ENCODE measurements around the gene GAB2. TPM values are rescaled to one million over a fixed set of nuclear protein-coding genes. Genes with fewer than 3 reads are reported as not detected.
"Not testable (repeated sequence)": the region's sequence is repeated elsewhere in the genome, so short reads cannot be mapped to it uniquely, and the experiment has no call there.

The GAB2 gene, protein sequence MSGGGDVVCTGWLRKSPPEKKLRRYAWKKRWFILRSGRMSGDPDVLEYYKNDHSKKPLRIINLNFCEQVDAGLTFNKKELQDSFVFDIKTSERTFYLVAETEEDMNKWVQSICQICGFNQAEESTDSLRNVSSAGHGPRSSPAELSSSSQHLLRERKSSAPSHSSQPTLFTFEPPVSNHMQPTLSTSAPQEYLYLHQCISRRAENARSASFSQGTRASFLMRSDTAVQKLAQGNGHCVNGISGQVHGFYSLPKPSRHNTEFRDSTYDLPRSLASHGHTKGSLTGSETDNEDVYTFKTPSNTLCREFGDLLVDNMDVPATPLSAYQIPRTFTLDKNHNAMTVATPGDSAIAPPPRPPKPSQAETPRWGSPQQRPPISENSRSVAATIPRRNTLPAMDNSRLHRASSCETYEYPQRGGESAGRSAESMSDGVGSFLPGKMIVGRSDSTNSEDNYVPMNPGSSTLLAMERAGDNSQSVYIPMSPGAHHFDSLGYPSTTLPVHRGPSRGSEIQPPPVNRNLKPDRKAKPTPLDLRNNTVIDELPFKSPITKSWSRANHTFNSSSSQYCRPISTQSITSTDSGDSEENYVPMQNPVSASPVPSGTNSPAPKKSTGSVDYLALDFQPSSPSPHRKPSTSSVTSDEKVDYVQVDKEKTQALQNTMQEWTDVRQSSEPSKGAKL
- 10 to 100 TPM; 16.4 to 26.1 (median 18.2) TPM for polyA plus RNA-seq (ENCODE audit: insufficient read length in 4 of 4)

DNA sequence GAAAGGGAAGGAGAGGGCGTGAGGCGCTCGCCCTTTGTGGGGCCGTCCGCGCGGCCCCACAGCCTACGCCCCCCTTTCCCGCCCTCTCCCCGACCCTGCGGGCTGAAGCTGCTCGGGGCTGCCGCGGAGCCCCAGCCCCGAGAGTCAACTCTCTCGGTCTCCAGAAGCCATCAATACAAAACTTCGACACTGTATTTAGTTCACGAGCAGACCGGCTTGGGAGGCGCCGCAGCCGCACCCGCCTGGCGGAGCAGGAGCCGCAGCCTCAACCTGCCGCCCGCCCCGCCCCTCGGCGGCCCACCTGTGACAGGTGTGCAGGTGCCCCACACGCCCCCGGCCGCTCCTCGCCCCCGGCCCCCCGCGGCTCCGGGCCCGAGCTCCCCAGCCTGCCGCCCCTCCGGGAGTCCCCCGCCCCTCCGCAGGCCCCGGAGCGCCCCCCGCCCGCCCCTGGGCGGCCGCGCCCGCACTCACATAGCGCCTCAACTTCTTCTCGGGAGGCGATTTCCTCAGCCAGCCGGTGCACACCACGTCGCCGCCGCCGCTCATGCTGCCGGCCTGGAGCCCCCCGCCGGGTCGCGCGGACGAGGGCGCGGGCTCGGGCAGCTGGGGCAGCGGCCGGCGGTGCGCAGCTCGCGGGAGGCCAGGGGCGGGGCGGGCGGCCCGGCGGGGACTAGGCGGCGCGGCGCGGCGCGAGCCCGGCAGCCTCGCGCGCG, at the start of gene GAB2:
GAB2 (minus strand) TSS at position 646 of the 713 bp plus-strand sequence; CDS start at position 546, 100 bp downstream.
- DNase-seq (ENCODE audit: low read depth in 4 of 4, low spot score in 3 of 4): peak in 1 of 4 donors; percentile 67

DNA sequence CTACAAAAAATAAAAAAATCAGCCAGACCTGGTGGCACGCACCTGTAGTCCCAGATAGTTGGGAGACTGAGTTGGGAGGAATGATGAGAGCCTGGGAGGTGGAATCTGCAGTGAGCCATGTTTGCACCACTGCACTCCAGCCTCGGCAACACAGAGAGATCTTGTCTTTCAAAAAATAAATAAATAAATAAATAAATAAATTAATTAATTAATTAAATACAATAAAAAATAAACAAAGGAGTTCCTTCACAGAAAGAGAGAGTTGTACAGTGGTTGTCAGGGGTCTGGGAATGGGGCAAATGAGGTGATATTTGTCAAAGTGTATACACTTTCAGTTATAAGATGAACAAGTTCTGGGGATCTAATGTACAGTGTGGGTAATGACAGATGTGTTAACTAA, 49.8 kb upstream of the GAB2 start:
- DNase-seq (ENCODE audit: low read depth in 4 of 4, low spot score in 3 of 4): no peak

DNA sequence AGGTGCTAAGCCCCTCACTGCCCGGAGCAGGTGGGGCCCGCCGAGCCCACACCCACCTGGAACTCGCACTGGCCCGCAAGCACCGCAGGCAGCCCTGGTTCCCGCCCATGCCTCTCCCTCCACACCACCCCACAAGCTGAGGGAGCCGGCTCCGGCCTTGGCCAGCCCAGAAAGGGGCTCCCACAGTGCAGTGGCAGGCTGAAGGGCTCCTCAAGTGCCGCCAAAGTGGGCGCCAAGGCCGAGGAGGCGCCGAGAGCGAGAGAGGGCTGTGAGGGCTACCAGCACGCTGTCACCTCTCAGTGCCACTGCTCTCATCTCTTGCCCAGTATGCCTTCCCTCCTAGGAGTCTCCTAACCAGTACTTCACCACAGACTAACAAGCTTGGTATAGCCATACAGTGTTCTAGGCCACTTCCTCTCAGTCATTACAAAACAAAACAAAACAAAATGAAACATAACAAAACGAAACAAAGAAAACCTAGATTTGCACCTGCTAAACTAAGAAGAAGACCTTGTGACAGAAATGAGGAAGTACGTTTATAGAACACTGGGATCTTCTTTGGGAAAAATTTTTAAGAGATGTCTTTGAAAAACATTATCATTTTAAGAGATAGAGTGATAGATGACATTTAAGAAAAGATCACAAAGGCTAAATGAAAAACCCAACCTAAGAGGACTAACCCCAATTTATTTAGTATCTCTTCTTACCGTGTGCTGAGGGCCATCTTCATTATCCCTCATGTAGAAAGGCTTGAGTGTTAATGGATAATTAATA, 47.7 kb upstream of the GAB2 start:
- no peak for DNase-seq (ENCODE audit: low read depth in 4 of 4, low spot score in 3 of 4)

DNA sequence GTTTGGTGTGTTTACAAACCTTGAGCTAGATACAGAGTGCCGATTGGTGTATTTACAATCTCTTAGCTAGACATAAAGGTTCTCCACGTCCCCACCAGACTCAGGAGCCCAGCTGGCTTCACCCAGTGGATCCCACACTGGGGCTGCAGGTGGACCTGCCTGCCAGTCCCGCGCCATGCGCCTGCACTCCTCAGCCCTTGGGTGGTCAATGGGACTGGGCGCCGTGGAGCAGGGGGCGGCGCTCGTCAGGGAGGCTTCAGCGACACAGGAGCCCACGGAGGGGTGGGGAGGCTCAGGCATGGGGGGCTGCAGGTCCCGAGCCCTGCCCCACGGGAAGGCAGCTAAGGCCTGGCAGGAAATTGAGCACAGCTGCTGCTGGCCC, 47.2 kb upstream of the GAB2 start:
- not testable (repeated sequence) for DNase-seq (ENCODE audit: low read depth in 4 of 4, low spot score in 3 of 4)

DNA sequence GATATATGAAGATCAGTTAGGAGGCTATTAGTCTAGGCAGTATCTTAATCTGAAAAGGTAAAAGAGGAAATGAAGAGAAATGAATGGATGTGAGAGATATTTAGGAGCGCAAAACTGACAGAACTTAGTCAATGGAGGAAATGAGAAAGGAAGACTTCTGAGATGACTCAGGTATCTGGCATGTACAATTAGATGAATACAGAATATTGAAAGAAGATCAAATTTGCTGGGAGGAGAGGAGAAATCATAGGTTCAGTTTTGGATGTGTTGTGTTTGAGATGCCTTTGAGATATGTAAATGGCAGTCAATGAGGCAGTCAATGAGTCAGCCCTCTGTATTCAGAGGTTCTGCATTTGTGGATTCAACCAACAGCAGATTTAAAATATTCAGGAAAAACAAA, 42.9 kb upstream of the GAB2 start:
- no peak for DNase-seq (ENCODE audit: low read depth in 4 of 4, low spot score in 3 of 4)

DNA sequence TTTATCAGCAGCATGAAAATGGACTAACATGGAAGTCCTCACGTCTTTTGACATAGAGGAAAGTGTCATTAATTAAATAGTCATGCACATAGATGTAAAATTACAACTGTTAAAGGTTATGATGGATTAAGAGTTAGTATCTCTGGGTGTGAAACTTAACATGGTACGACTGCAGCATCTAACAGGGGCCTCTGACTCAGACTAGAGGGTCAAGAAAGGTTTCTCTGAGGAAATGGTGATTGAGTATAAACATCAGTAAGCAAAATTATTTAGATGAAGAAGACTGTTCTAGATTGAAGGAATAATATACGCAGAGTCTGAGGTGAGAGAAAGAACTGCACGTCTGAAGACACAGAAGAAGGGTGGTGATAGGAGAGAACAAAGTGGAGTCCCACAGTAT, 42.1 kb upstream of the GAB2 start:
- DNase-seq (ENCODE audit: low read depth in 4 of 4, low spot score in 3 of 4): no peak

DNA sequence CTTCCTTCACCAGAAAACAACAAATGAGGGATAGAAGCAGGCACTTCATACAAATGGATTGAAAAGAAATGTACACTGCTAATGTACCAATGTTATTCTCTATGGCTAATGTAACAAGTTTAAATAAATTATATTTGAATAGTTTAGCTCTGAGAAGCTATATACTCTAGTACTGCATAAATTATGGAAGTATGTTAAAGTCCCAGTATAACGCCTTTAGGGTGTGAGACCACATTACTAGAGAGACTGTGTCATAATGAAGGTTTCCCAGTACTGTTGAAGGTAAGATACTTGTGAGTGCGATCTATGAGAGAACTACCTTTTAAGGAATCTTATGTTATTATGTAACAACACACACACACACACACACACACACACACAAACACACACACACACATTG, 39.8 kb upstream of the GAB2 start:
- DNase-seq (ENCODE audit: low read depth in 4 of 4, low spot score in 3 of 4): no peak

DNA sequence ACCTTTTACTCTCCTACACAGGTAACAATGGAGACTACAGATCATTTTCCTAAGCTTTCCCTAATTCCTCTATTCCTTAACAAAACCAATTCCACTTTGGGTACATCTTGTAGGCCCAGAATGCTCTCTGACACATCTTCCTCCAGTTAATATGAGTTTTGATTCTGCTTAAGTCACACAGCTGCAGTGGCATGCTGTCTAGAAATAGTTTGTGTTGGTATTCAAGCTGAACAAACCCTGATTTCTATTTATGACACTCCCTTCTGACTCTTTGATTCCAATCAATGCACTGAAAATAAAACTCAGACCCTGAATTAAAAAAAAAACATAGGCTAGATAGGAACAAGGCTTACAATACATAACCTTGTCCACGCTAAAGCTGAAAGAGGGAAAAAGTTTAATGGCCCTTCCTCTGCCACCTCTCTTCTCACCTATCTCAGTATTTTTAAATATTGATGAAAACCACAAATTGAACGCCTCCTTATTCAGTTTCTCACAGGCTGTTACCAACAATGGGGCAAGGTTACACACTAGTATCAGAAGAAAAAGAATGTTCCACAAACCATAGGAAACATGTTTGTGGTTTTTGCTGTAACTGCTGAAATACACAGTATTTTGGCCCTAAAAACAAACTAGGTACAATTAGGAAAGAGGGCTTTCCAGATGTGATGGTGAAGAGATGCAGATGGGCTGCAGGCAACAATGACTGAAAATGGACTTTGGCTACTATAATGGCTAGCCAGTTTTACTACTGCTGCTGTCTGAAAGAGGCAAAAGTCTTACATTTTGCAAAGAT, 35.7 kb upstream of the GAB2 start:
- DNase-seq (ENCODE audit: low read depth in 4 of 4, low spot score in 3 of 4): no peak

DNA sequence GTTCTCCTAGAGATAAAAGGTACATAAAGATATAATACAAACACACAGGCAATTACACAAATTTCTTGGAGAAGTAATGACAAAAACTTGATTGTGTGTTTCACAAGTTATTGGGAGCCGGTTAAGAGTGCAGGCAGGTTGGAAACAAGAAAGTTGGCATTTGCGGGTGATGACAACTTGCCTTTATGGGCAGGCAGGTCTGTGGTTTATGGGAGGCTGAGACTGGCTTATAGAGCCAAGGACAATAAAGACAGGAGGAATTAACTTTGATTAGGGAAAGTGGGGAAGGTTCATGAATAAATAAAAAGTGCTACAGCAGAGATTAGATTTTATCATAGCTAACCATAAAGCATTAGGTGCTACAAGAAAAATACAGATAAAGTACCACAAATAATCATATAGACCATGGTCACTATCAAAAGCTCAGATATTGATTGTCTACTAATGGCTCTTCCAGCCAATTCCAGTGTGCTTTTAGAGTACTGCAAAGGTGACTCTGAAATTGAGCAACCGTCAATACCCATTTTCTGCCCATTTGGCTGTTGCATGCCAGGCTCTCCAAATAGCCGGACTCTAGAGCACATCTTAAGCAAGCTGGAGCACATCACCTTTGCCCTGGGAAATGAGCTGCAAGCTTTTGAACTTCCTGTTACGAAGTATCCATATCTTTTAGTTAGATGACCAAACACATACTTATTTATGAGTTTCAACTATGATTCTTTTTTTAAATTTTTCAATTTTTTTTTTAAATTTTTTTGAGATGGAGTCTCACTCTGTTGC, 33.9 kb upstream of the GAB2 start:
- DNase-seq (ENCODE audit: low read depth in 4 of 4, low spot score in 3 of 4): no peak

DNA sequence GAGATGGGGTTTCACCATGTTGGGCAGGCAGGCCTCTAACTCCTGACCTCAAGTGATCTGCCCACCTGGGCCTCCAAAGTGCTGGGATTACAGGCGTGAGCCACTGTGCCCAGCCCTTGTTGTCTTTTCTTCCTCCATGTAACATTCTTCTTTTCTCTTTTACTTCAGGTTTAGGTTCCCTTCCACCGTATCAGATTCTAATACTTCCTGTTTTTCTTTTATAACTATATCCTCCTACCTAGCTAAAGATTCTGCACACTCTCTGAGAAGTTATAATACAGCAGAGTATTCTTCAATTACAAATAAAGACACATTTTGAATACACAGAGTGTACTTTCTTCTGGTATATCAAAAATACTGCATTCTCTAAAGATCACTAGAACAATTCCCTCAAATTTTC, 33.2 kb upstream of the GAB2 start:
- DNase-seq (ENCODE audit: low read depth in 4 of 4, low spot score in 3 of 4): no peak

DNA sequence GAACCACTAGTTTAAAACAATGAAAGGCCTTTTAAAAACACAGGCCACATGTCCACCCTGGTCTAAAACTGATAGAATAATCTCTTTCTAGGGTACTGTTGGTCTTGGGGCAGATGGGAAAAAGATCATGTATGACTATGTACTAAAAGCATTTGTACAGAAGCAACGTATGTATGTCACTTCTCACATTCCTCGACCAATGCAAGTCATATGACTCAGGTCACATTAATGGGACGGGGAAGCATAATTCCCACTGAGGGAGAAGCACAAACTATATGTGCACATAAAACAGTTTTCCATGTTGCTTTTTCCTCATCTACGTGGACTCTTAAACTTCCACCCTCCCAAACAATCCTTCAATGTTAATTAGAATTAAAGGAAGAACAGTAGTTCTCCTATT, 32.2 kb upstream of the GAB2 start:
- no peak for DNase-seq (ENCODE audit: low read depth in 4 of 4, low spot score in 3 of 4)

DNA sequence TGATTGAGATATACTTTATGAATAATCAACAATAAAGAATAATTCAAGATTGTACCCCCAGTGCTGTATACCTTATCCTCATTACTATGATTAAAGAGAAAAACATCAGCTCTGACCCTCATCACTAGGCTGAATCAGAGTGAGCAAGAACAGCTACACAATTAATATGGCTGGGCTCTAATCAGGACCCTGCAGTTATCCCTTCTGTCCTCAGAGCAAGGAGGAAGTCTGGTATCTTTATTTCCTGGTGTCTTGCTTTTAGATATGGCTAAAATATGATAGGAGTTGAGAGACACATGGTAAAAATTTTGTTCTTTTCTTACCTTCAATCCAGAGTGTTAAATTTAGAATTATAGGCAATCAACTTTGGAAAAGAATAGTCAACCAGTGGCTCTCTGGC, 28.6 kb upstream of the GAB2 start:
- no peak for DNase-seq (ENCODE audit: low read depth in 4 of 4, low spot score in 3 of 4)

DNA sequence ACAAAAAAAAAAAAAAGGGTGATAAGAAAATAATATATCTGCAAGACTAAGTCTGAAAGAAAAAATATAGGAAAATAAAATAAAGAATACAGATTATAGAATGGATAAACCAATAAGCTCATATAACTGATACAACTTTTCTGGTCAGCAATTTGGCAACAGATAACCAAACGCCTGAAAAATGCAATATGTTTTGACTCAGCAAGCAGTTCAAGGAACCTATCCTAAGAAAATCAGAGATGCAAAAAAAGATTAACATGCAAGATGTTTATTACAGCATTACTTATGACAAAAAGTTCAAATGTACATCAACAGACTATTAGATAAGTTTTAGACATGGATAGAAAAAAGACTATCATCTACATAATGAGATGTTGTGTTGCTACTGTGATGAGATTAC, 27.1 kb upstream of the GAB2 start:
- no peak for DNase-seq (ENCODE audit: low read depth in 4 of 4, low spot score in 3 of 4)

DNA sequence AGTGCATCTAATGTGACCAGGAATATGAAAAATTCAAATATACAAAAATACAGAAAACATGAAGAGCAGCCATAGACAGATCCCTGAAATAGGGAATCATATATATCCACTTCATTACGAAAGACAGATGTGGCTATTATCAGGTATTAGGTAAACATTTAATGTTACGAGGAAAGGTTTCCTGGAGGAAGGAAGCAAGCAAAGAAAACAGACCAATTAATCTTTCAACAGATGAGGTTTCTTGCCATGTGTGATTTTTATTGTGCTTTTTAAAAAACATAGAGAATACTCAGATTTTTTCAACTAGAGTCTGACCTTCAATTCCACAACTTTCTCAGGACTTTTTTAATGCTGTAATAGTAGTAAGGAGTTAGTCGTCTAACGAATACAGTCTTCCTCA, 24.3 kb upstream of the GAB2 start:
- no peak for DNase-seq (ENCODE audit: low read depth in 4 of 4, low spot score in 3 of 4)

DNA sequence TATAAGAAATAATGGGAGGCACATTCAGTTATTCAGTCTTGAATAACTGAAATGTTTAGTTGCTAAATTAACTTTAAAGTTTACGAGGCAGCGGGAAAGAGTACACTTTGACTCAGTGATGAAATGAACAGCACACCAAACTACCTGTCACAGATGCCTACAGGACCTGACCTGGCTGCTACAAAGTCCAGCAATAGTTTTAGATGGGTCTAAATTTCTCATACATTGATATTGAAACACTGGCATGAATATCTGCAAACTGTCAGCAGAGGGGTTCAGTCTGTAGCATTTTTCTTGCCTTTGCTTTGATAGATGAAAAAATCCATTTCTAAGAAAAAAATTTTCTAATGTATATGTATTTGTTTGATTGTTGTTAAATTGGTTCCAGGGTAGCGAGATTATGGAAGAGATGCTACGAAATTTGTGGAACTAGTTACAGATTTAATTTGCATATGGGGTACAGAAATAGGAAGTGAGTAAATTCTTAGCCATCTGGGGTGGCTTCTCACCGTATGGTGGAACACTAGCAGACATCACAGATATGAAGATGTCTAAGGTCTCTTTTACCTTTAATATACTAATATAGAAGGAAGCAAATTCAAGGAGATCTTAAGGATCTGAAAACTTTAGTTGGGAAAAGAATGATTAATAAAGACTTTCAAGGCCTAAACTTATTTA, 20.8 kb upstream of the GAB2 start:
- no peak for DNase-seq (ENCODE audit: low read depth in 4 of 4, low spot score in 3 of 4)

DNA sequence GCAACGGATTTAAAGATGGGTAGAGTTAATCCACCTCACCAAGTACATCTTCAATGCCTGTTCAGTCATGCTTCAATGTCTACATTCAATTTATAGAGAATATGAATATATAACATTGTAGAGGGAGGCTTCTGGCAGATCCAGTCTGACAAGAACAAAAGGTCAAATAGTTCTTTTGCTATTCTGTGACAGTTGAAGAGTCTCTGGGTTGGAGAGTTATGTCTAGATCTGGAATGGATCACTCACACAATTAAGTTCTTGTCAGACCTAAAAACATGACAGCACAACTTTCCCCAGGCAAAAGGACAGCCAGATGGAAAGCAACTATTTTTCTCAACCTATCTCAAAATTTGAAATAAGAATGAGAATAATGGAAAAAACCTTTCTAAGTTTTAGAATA, 15.3 kb upstream of the GAB2 start:
- no peak for DNase-seq (ENCODE audit: low read depth in 4 of 4, low spot score in 3 of 4)

DNA sequence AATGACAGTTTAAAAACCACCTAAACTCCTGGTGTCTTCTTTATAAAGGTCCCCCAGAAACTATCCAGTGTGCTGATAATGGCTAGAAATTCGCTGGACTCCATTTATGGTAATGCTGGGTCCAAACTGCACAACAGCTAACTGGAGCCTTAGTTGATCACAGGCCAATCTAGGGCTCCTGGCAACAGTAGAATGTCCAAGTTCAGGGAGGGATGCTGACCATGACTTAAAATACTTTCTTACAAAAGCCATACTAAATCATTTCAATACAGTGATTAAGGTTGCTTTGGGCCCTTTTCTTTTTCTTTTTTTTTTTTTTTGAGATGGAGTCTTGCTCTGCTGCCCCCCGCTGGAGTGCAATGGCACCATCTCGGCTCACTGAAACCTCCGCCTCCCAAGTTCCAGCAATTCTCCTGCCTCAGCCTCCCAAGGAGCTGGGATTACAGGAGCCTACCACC, 14.5 kb upstream of the GAB2 start:
- no peak for DNase-seq (ENCODE audit: low read depth in 4 of 4, low spot score in 3 of 4)

DNA sequence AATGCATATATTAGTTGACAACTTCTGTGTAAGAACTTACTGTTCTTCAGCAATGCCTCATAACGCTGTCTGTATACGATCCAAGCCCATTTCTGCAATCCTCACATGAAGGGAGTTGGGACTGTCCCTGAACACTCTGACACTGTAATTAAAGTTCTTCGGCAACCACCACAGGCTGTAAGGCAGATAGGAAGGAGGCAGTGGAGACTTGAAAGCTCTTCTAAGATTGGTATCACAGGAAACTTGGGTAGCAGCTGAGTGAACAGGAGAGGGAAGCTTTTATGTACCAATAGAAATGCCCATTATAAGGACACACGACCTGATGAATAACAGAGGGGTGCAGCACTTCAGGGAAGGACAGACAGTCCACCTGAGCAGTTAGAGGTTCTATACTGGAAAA, 12.0 kb upstream of the GAB2 start:
- DNase-seq (ENCODE audit: low read depth in 4 of 4, low spot score in 3 of 4): no peak

DNA sequence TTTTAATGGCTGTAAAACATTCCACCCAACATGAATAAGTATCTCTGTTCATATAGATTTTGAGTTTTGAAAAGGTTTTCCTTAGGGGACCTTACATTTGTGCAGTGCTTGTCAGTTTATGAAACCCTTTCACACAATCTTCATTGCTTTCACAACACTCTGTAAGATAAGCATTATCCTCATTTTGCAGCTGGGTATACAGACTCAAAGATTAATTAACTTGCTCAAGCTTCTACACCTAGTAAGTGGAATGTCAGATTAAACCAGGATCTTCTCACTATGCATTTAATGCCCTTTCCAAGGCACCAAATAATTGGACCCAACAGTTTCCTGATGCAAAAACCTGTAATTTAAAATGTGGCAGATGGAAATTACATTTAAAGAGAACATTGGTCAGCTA, 11.6 kb upstream of the GAB2 start:
- no peak for DNase-seq (ENCODE audit: low read depth in 4 of 4, low spot score in 3 of 4)
